SK-N-MC (cell line): ENCODE data around the gene JAK1.

Experiments used
- EZH2 ChIP-seq: fragments of 200-600 bp; sonication (generic); IDR thresholded peaks from one replicate; pipeline ENCODE4 v1.6.1; 2017; ENCODE audit warnings: antibody characterized with exemption
- FOXP2 ChIP-seq: optimal IDR thresholded peaks from 2 replicates; pipeline ENCODE3; 2011; ENCODE audit warnings: mild to moderate bottlenecking, moderate library complexity; ENCODE audit not compliant: insufficient read depth; ENCODE audit errors: extremely low read length, control extremely low read depth
- POLR2AphosphoS5 ChIP-seq: IDR thresholded peaks from 2 replicates; pipeline ENCODE4 v1.6.1; 2012; ENCODE audit warnings: mild to moderate bottlenecking, low read depth, low read length, borderline replicate concordance

GRCh38 chr1:64922336-64922735 is 44.0 kb downstream of the JAK1 start:
- TF ChIP-seq EZH2, result no peak
- no peak for TF ChIP-seq POLR2AphosphoS5
- no peak for TF ChIP-seq FOXP2
